GM12878 (cell line): Measurements from ENCODE around the gene C19orf38. TPM values are rescaled to one million over a fixed set of nuclear protein-coding genes. Genes with fewer than 3 reads are reported as not detected.

ENCODE experiments used
- ATAC-seq: fragments of 200-7000 bp; cut with Tn5 transposase; 3 replicates; pipeline ENCODE4 v1.9.1; 2020; ENCODE audit warnings: mild to moderate bottlenecking, moderate library complexity
- BruUV-seq: library from RNA; stranded (reverse); fragments of 400-500 nt; replicated peaks from 2 replicates; lab custom pipeline; 2021; lab: Mats Ljungman, UMichigan
- CTCF ChIA-PET: fragments of 300-600 bp; sonication (Branson Sonifier 250); formaldehyde crosslinking; extraction: SDS; loops from one replicate; lab custom pipeline; 2021; ENCODE audit warnings: inconsistent platforms; lab: Yijun Ruan, JAX
- POLR2A ChIA-PET: fragments of 350-600 bp; formaldehyde crosslinking; extraction: SDS; loops from one replicate; lab custom pipeline; 2021; ENCODE audit warnings: inconsistent platforms; lab: Charles Lee
- RAD21 ChIA-PET: fragments of 300-600 bp; sonication (Branson Sonifier 250); formaldehyde crosslinking; loops from one replicate; lab custom pipeline; 2023; ENCODE audit warnings: antibody characterized with exemption; ENCODE audit not compliant: unreplicated experiment; lab: Charles Lee
- SMC1A ChIA-PET: fragments of 300-600 bp; sonication (Branson Sonifier 250); formaldehyde crosslinking; loops from one replicate; lab custom pipeline; 2023; ENCODE audit not compliant: unreplicated experiment, uncharacterized antibody; lab: Charles Lee
- DNase-seq: peaks from one replicate; pipeline ENCODE4 v3.0.0-alpha.2; 2011; ENCODE audit warnings: low read depth, low spot score
- FAIRE-seq: peaks from 3 replicates; lab custom pipeline; 2011; peaks lifted over from hg19 to GRCh38; lab: Jason Lieb, UNC
- H2AFZ ChIP-seq: 2 replicates; pipeline ENCODE4 v1.6.0; 2011; ENCODE audit warnings: low read depth, low read length, control low read depth; ENCODE audit not compliant: control insufficient read depth
- H3K27ac ChIP-seq: 2 replicates; pipeline ENCODE4 v1.5.1; 2011; ENCODE audit warnings: control low read depth; ENCODE audit not compliant: control insufficient read depth, insufficient read depth
- H3K27me3 ChIP-seq, 2 experiments: replicated peaks in 1 of 2; 2 replicates each; pipeline versions ENCODE4 v1.6.0 to v1.6.1; 2011; ENCODE audit warnings: low read length in 1 of 2; ENCODE audit not compliant: control insufficient read depth in 2 of 2, insufficient read depth in 2 of 2
- H3K36me3 ChIP-seq, 2 experiments: 2 replicates each; pipeline ENCODE4 v1.5.1; 2011; ENCODE audit warnings: low read length in 1 of 2; ENCODE audit not compliant: control insufficient read depth in 2 of 2, insufficient read depth in 2 of 2
- H3K4me1 ChIP-seq: 2 replicates; pipeline ENCODE4 v1.6.1; 2011; ENCODE audit warnings: mild to moderate bottlenecking, low read length, moderate library complexity, mixed read lengths; ENCODE audit not compliant: control insufficient read depth, insufficient read depth
- H3K4me2 ChIP-seq: 2 replicates; pipeline ENCODE4 v1.6.0; 2011; ENCODE audit warnings: control low read depth; ENCODE audit not compliant: control insufficient read depth, insufficient read depth
- H3K4me3 ChIP-seq: fragments of 200-600 bp; sonication (generic); 2 replicates; pipeline ENCODE4 v1.5.1; 2016
- H3K79me2 ChIP-seq: 2 replicates; pipeline ENCODE4 v1.6.0; 2011; ENCODE audit warnings: low read length; ENCODE audit not compliant: control insufficient read depth, insufficient read depth
- H3K9ac ChIP-seq: 2 replicates; pipeline ENCODE4 v1.8.0; 2011; ENCODE audit warnings: low read length, control low read depth, mixed read lengths; ENCODE audit not compliant: control insufficient read depth, insufficient read depth
- H3K9me3 ChIP-seq: replicated peaks from 3 replicates; pipeline ENCODE4 v1.5.1; 2011; ENCODE audit warnings: mild to moderate bottlenecking, low read length; ENCODE audit not compliant: control insufficient read depth, insufficient read depth
- H4K20me1 ChIP-seq: 2 replicates; pipeline ENCODE4 v1.6.0; 2011; ENCODE audit not compliant: control insufficient read depth, insufficient read depth
- ATF2 ChIP-seq: IDR thresholded peaks from 2 replicates; pipeline ENCODE4 v1.6.1; 2012; ENCODE audit warnings: low read length, inconsistent platforms
- BHLHE40 ChIP-seq, 2 experiments: fragments of 450-650 bp in 1 of 2; IDR thresholded peaks; 2 replicates each; pipeline ENCODE4 v1.6.1; 2011 to 2017; ENCODE audit warnings: low read depth in 2 of 2, borderline replicate concordance in 1 of 2, improper control_type of control experiment in 1 of 2, low read length in 1 of 2, mild to moderate bottlenecking in 1 of 2
- CHD2 ChIP-seq: IDR thresholded peaks from 2 replicates; pipeline ENCODE4 v1.6.1; 2011; ENCODE audit warnings: low read depth, low read length, improper control_type of control experiment, borderline replicate concordance
- MXI1 ChIP-seq: fragments of 150-350 bp; IDR thresholded peaks from 2 replicates; pipeline ENCODE4 v1.6.1; 2011; ENCODE audit warnings: low read depth, mild to moderate bottlenecking, inconsistent platforms, low read length, improper control_type of control experiment
- MYB ChIP-seq: fragments of 150-350 bp; IDR thresholded peaks from 2 replicates; pipeline ENCODE4 v1.6.1; 2014; ENCODE audit warnings: mild to moderate bottlenecking, low read depth, low read length, borderline replicate concordance
- NR2C2 ChIP-seq: IDR thresholded peaks from 2 replicates; pipeline ENCODE4 v1.6.1; 2011; ENCODE audit warnings: borderline replicate concordance, low read depth; ENCODE audit not compliant: control insufficient read depth, insufficient read length
- PKNOX1 ChIP-seq: fragments of 450-650 bp; IDR thresholded peaks from 2 replicates; pipeline ENCODE4 v1.6.1; 2016; ENCODE audit warnings: mild to moderate bottlenecking
- POLR2A ChIP-seq: IDR thresholded peaks from 2 replicates; pipeline ENCODE4 v1.6.1; 2011; ENCODE audit warnings: low read depth, mild to moderate bottlenecking, low read length
- RB1 ChIP-seq: fragments of 450-650 bp; formaldehyde crosslinking; IDR thresholded peaks from 2 replicates; pipeline ENCODE4 v1.6.1; 2017; ENCODE audit warnings: mild to moderate bottlenecking, borderline replicate concordance
- RBBP5 ChIP-seq: fragments of 200-600 bp; sonication (generic); conservative IDR thresholded peaks from 2 replicates; pipeline ENCODE4 v1.6.1; 2016
- TCF3 ChIP-seq: IDR thresholded peaks from 2 replicates; pipeline ENCODE4 v1.6.1; 2012; ENCODE audit warnings: low read depth, mild to moderate bottlenecking, low read length, borderline replicate concordance; ENCODE audit not compliant: insufficient read depth
- ZNF274 ChIP-seq: IDR thresholded peaks from one replicate; pipeline ENCODE4 v1.8.0; 2011; ENCODE audit not compliant: insufficient read length, insufficient read depth
- WGBS: methylation state at CpG from one replicate; pipeline ENCODE4 v1.1.6; 2016; ENCODE audit warnings: low lambda C conversion rate; ENCODE audit not compliant: insufficient replicate concordance, insufficient coverage; ENCODE audit errors: missing lambda C conversion rate; 5-methylcytosine and 5-hydroxymethylcytosine counted together
- in situ Hi-C: fragments of 300-500 bp; cut with MboI; formaldehyde crosslinking; loops from 9 replicates; pipeline ENCODE4 v1.14.3; 2018; ENCODE audit warnings: mixed read lengths
- intact Hi-C: fragments of 100-400 bp; cut with micrococcal nuclease; formaldehyde crosslinking; loops from one replicate; pipeline ENCODE4 v1.14.2; 2022; ENCODE audit not compliant: unreplicated experiment
- polyA plus RNA-seq, 11 experiments: library from polyadenylated mRNA; depleted of rRNA in 4 of 11; unstranded in 6 of 11; stranded (reverse) in 5 of 11; fragments of >200 nt; fragmentation: Nextera tagmentation in 4 of 11; fragmentation: Illumina TruSeq in 1 of 11; extraction: Ambion mirVana in 4 of 11; extraction: Trizol in 1 of 11; gene quantifications; 1 replicate in 1 of 11; 2 replicates in 10 of 11; pipeline versions ENCODE4 v1.2.1 to v1.2.3, GENCODE V29; 2011 to 2016; ENCODE audit warnings: inconsistent platforms in 2 of 11, missing spikeins in 2 of 11, low read depth in 1 of 11
- total RNA-seq, 4 experiments: library from RNA; depleted of rRNA in 3 of 4; stranded (reverse); fragments of >200 nt in 3 of 4; fragmentation: Illumina TruSeq in 1 of 4; extraction: Trizol in 1 of 4; gene quantifications; 2 replicates each; pipeline versions ENCODE4 v1.2.1 to v1.2.3, GENCODE V29; 2013 to 2021

The C19orf38 gene
- total and polyA plus RNA-seq, 10 of the 15 experiments (the other 5 are each of a cell fraction or from before 2014, with no cell fraction given) = 2.6 to 7.5 (median 5.0) TPM

GRCh38 chr19:10916602-10917001, 68.4 kb downstream of the C19orf38 start:
- no peak for DNase-seq
- Histone ChIP-seq H3K27ac (no peak overlapping the region), H3K4me2 (no peak overlapping the region), H4K20me1 (no peaks in the 10 kb centered on the region), H3K79me2 (no peaks in the 10 kb centered on the region), H3K4me1 (no peaks in the 10 kb centered on the region), H3K4me3 (no peak overlapping the region), H3K36me3 (peaks cover 12 to 51% of the 10 kb centered on the region in 2 experiments), H3K27me3 (no peaks in the 10 kb centered on the region), H3K9ac (no peak overlapping the region)
- 95% methylated on average over 6 of the region's 6 CpGs for WGBS
- ChIA-PET POLR2A (no interaction called here), RAD21 (interaction anchor here (1.6 kb wide), 1 partner anchor 28 kb away, joined by 5 read pairs; no protein-coding TSS in a partner anchor), CTCF (interaction anchor here (0.7 kb wide), 1 partner anchor 20 kb away, joined by 4 read pairs; no protein-coding TSS in a partner anchor)
- intact Hi-C loops (no loop called here), in situ Hi-C loops (no loop called here)
- no peak for ATAC-seq
- no peak for FAIRE-seq
- no TSS peak for BruUV-seq
- TF ChIP-seq POLR2A (0 out of 2 replicates have a peak, but pooled peaks have one; percentile 3), PKNOX1 (no peak)
- TF ChIP-seq, all 136 proteins: peak for 1
- no peak overlapping the region for H2AFZ ChIP-seq
- H3K9me3 ChIP-seq = no peaks in the 10 kb centered on the region
- SMC1A ChIA-PET = interaction anchor here (0.9 kb wide), 1 partner anchor 44 kb away, joined by 3 read pairs; no protein-coding TSS in a partner anchor

GRCh38 chr19:10918359-10918758, 70.1 kb downstream of the C19orf38 start:
- 95% methylated on average over 11 of the region's 11 CpGs for WGBS
- SMC1A ChIA-PET = no interaction called here
- ATAC-seq (no peak), DNase-seq (no peak), FAIRE-seq (no peak)
- H2AFZ ChIP-seq = no peak overlapping the region
- no peaks in the 10 kb centered on the region for H3K4me1 ChIP-seq
- H3K4me3 ChIP-seq = no peak overlapping the region
- H3K36me3 ChIP-seq = peaks cover 9 to 46% of the 10 kb centered on the region in 2 experiments
- RAD21 ChIA-PET = no interaction called here
- no peaks in the 10 kb centered on the region for H4K20me1 ChIP-seq
- CTCF ChIA-PET = interaction anchor here (0.9 to 1.6 kb wide), 3 partner anchors 18 to 47 kb away, joined by 3 read pairs; no protein-coding TSS in a partner anchor
- BruUV-seq = no TSS peak
- no peak overlapping the region for H3K9ac ChIP-seq
- no peak overlapping the region for H3K27ac ChIP-seq
- no peaks in the 10 kb centered on the region for H3K27me3 ChIP-seq
- TF ChIP-seq ZNF274 (no peak), RB1 (no peak), CHD2 (no peak), RBBP5 (no peak), MYB (no peak), NR2C2 (no peak), ATF2 (no peak), TCF3 (no peak), BHLHE40 (IDR thresholded peaks at IDR 0.05; ENCODE audit: borderline replicate concordance in 1 of 2, low read depth in 2 of 2, low read length in 1 of 2) (no peak), MXI1 (no peak)
- TF ChIP-seq, all 136 proteins: peak for 0
- H3K79me2 ChIP-seq = no peaks in the 10 kb centered on the region
- POLR2A ChIA-PET = interaction anchor here (0.8 kb wide), 1 partner anchor 39 kb away, joined by 3 read pairs; no protein-coding TSS in a partner anchor
- intact Hi-C loops (no loop called here), in situ Hi-C loops (no loop called here)
- H3K4me2 ChIP-seq = no peak overlapping the region
- H3K9me3 ChIP-seq = no peaks in the 10 kb centered on the region
